ENCODE measurements around the gene PACSIN1.

PACSIN1 gene

GRCh38 chr6:34494973-34495372 lies 29.1 kb downstream of the PACSIN1 start:
- Histone ChIP-seq H4K20me1 (ENCODE audit: low read depth, low read length) (no peaks in the 10 kb centered on the region), H3K79me2 (ENCODE audit: insufficient read depth, low read length) (no peaks in the 10 kb centered on the region), H2AFZ (ENCODE audit: low read depth, low read length, severe bottlenecking) (no peak overlapping the region), H3K9ac (ENCODE audit: low read length) (no peak overlapping the region), H3F3A (ENCODE audit: insufficient read depth) (no peaks in the 10 kb centered on the region), H3K9me3 (ENCODE audit: insufficient read depth, low read length) (no peaks in the 10 kb centered on the region), H3K9me2 (replicated peaks; ENCODE audit: insufficient read depth, low read length) (no peaks in the 10 kb centered on the region), H3K4me2 (ENCODE audit: low read depth, low read length, poor library complexity, severe bottlenecking) (no peak overlapping the region), H3K27me3 (ENCODE audit: low read length) (no peaks in the 10 kb centered on the region), H3K36me3 (ENCODE audit: low read length) (peaks cover 3% of the 10 kb centered on the region; the same call in 1 of the 2 replicates), H3K4me3 (ENCODE audit: insufficient read depth, low read length, poor library complexity, severe bottlenecking) (no peak overlapping the region), H3K27ac (ENCODE audit: low read depth, low read length) (no peak overlapping the region)
- no peak for TF ChIP-seq CTCF (IDR thresholded peaks at IDR 0.05; ENCODE audit: insufficient read depth, low read length, poor library complexity, severe bottlenecking)
- TF ChIP-seq EZH2phosphoT487 (conservative IDR thresholded peaks at IDR 0.05; ENCODE audit: low read length), result no peak

- H3F3A ChIP-seq (ENCODE audit: insufficient read depth), result no peaks in the 10 kb centered on the region
- no peak overlapping the region for H3K4me3 ChIP-seq (ENCODE audit: insufficient read depth, low read length, poor library complexity, severe bottlenecking)
- H3K36me3 ChIP-seq (ENCODE audit: low read length), result peaks cover 4% of the 10 kb centered on the region; the same call in 1 of the 2 replicates
- TF ChIP-seq EZH2phosphoT487 (conservative IDR thresholded peaks at IDR 0.05; ENCODE audit: low read length) (no peak), CTCF (IDR thresholded peaks at IDR 0.05; ENCODE audit: insufficient read depth, low read length, poor library complexity, severe bottlenecking) (no peak)
- no peak overlapping the region for H2AFZ ChIP-seq (ENCODE audit: low read depth, low read length, severe bottlenecking)
- no peaks in the 10 kb centered on the region for H3K27me3 ChIP-seq (ENCODE audit: low read length)
- no peak overlapping the region for H3K4me2 ChIP-seq (ENCODE audit: low read depth, low read length, poor library complexity, severe bottlenecking)
- H3K9me2 ChIP-seq (replicated peaks; ENCODE audit: insufficient read depth, low read length), result no peaks in the 10 kb centered on the region
- no peaks in the 10 kb centered on the region for H3K9me3 ChIP-seq (ENCODE audit: insufficient read depth, low read length)
- no peak overlapping the region for H3K9ac ChIP-seq (ENCODE audit: low read length)
- H4K20me1 ChIP-seq (ENCODE audit: low read depth, low read length), result no peaks in the 10 kb centered on the region
- no peak overlapping the region for H3K27ac ChIP-seq (ENCODE audit: low read depth, low read length)
- no peaks in the 10 kb centered on the region for H3K79me2 ChIP-seq (ENCODE audit: insufficient read depth, low read length)
Observed at GRCh38 chr6:34496103-34496685, 30.3 kb downstream of the PACSIN1 start.

DNA sequence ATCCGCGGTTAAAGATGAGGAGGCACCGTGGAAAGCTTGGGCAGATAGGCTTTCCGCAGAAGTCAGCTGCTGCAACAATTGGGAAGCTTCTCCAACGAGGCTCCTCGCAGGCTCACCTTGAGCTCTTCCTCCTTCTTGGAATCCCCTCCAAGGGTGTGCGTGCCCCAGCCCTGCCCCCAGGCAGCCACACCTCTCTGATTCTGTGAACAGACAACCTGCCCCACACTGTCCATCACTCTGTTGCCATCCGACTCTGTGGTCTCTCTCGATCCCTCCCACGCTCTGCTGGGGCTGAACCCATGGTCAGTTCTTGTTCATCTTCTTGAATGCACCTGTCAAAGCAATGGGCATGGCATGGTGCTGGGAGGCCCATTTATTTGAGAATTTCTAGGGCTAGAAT lies 31.5 kb downstream of the PACSIN1 start:
- TF ChIP-seq CTCF (IDR thresholded peaks at IDR 0.05; ENCODE audit: insufficient read depth, low read length, poor library complexity, severe bottlenecking) (no peak), EZH2phosphoT487 (conservative IDR thresholded peaks at IDR 0.05; ENCODE audit: low read length) (no peak)
- H3K27me3 ChIP-seq (ENCODE audit: low read length), result no peaks in the 10 kb centered on the region
- H3K9me2 ChIP-seq (replicated peaks; ENCODE audit: insufficient read depth, low read length), result no peaks in the 10 kb centered on the region
- no peak overlapping the region for H3K4me2 ChIP-seq (ENCODE audit: low read depth, low read length, poor library complexity, severe bottlenecking)
- no peaks in the 10 kb centered on the region for H3K9me3 ChIP-seq (ENCODE audit: insufficient read depth, low read length)
- no peaks in the 10 kb centered on the region for H3K79me2 ChIP-seq (ENCODE audit: insufficient read depth, low read length)
- no peak overlapping the region for H3K9ac ChIP-seq (ENCODE audit: low read length)
- no peak overlapping the region for H2AFZ ChIP-seq (ENCODE audit: low read depth, low read length, severe bottlenecking)
- no peaks in the 10 kb centered on the region for H3F3A ChIP-seq (ENCODE audit: insufficient read depth)
- H3K4me3 ChIP-seq (ENCODE audit: insufficient read depth, low read length, poor library complexity, severe bottlenecking), result no peak overlapping the region
- peaks cover 4% of the 10 kb centered on the region; the same call in 1 of the 2 replicates for H3K36me3 ChIP-seq (ENCODE audit: low read length)
- H3K27ac ChIP-seq (ENCODE audit: low read depth, low read length), result no peak overlapping the region
- H4K20me1 ChIP-seq (ENCODE audit: low read depth, low read length), result no peaks in the 10 kb centered on the region

Data from SU-DHL-6 (cell line).